SK-MEL-5 (cell line): ENCODE results near the gene POLR1C. TPM values are rescaled to one million over a fixed set of nuclear protein-coding genes. Genes with fewer than 3 reads are reported as not detected.
"Not testable (repeated sequence)": the region's sequence is repeated elsewhere in the genome, so short reads cannot be mapped to it uniquely, and the experiment has no call there.

Experiments
- DNase-seq: peaks from one replicate; pipeline ENCODE4 v3.0.0-alpha.2; 2016; ENCODE audit warnings: low read depth, low spot score
- in situ Hi-C: cut with HindIII; loops from 2 replicates; pipeline ENCODE4 v1.10.0; 2016; ENCODE audit warnings: low sequenced_read_pairs, high pct_unique_total_duplicates, low pct_unique_long_range_greater_than_20kb
- total RNA-seq: library from RNA; depleted of rRNA; stranded (reverse); fragments of >200 nt; shearing (Covaris generic); gene quantifications from 2 replicates; pipeline ENCODE4 v1.2.3, GENCODE V29; 2014

POLR1C gene
- total RNA-seq, 1 experiment from 2014 or later = 47.5 TPM

DNA sequence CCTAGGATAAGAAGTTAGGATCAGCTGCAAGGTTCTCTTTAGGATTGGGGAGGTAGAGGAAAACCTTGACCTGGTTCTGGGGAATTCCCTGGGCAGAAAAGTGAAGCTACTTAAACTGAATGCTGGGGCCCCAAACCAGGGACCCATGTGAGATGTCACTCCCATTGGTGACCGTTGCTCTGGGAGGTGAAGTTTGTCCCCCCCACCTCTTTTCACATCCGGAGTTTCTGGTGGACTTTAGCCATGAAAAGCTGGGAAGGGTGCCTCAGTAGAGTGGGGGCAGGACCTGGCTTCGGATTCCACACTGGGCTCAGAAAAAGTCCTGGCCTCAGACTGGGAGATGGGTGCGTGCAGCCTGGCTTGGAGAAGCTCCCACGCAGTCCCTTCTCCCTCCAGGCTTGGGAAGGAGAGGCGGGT is 26.4 kb upstream of the POLR1C start:
- no peak for DNase-seq
- in situ Hi-C loops = no loop called here

DNA sequence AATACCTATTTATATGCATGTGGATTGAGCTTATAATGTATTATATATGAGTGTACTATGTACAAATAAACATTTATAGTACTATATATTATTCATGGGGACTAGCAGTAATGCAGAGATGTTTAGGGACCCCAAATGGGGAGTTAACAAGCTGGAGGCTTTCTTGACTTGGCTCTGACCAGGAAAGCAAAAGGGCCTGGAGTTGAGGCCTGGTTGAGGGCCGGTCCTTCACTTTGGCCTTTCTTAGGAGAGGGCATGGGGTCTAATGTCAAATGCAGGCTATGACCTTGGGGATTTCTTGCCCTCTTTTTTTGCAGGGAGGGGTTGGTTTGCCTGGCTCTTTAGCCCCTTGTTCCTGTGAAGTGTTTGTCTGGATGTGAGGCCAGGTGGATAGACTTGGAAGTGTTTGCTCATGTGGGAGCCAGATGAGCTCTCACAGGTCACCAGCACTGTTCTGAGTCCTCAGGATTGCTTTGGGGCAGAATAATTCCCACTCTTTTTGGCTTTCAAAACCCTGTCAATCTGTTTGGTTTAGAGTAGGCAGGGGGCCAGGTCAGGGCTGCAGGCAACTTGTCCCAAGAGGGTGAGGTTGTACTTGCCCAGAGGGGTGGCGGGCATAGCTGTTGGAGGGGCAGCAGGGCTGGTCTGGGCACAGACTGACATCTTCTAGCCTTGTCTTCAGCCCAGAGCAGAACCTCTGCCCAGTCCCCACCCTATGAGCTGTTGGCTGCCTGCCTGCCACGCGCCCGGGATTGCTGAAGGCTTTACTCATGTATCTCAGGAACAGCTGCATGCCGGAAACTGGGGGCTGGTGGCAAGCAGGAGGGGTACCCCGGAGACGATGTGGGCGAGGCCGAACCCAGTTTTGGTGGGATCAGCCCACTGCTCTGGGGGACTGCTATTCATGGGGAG is 24.9 kb upstream of the POLR1C start:
- in situ Hi-C loops = no loop called here
- no peak for DNase-seq

DNA sequence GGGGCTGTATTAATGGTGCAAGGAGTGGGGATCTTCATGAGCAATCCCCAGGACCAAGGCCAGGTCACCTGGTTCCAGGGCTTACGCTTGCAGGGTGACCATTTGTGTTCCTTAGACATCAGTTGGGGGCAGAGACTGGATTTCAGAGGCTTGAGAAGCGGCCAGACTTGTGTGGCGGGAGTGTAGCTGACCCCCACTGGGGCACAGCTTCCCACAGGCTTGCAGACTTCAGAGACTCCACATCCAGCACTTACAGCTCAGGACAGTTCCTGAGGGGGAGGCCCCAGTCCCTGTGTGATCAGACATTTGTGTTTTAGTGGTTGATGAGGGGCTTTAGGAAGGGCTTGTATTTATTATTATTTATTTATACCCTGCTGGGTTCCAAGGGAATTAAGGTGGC is 24.2 kb upstream of the POLR1C start:
- no peak for DNase-seq
- in situ Hi-C loops = no loop called here

DNA sequence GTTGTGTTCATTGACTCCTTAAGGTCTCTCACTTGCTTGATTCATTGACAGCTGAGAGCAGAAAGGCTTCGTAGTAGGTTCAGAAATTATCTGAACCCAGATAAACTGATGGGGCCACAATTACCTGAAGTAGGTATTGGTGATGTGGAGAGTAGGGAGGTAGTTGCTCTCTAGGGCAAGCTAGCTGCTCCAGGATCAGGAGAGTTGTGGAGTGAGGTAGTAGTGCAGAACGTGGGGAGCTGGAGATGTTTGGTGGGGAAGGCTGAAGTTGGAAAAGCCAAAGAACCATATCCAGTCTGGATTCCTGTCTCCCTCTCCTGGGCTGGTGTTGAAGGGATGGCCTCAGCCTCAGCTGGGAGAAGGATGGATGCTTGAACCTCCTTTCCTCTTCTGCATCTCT is 23.7 kb upstream of the POLR1C start:
- in situ Hi-C loops = no loop called here
- no peak for DNase-seq

DNA sequence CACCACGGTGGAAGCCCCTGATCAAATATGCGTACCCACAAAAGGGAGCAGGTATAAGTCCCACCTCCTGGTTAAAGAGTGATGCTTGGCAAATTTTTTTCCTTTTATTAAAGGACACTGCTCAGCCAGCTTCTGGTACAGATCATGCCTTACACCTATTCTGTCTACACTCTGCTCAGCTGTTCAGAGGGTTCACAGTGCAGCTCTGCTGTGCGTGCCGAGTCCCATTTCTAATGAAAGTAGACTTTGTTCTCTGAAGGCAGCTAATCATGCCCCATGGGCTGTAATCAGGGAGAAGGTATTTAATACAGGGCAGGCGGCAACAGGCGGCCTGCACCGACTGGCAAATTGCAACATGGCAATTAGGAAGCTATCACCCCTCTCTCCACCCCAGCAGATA is 23.1 kb upstream of the POLR1C start:
- peak; percentile 34 for DNase-seq
- in situ Hi-C loops = no loop called here

DNA sequence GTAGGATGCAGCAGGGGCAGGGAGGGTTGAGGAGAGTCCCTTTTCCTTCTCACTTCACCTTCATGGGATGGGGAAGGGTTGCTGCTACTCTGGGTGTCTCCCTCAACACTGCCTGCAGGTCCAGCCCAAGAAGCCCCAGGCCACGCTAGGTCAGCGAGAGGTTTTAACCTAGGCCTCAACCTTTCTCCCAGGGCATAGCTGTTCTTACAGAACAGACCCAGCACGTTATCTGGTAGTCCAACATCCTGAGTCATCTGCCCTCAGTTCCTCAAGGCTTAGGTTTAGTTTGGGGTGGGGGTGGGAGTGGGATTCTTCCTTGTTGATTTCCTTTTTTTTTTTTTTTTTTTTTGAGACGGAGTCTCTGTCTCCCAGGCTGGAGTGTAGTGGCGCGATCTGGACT is 22.6 kb upstream of the POLR1C start:
- DNase-seq = no peak
- in situ Hi-C loops = no loop called here

DNA sequence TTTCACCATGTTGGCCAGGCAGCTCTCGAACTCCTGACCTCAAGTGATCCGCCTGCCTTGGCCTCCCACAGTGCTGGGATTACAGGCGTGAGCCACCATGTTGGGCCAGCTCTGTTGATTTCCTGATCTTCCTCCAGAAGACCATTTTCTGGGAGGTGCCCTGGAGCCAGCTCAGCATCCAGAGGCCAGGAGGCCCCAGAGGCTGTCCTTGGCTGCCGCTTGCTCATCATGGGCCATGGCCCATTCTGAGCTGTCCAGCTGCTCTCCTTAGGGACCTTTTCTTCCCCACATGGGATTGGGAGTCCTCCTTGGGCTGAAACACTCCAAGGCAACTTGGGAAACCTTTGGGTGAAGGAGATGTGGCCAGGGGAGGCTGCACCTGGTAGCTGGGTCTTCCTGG is 22.1 kb upstream of the POLR1C start:
- no peak for DNase-seq
- in situ Hi-C loops = no loop called here

DNA sequence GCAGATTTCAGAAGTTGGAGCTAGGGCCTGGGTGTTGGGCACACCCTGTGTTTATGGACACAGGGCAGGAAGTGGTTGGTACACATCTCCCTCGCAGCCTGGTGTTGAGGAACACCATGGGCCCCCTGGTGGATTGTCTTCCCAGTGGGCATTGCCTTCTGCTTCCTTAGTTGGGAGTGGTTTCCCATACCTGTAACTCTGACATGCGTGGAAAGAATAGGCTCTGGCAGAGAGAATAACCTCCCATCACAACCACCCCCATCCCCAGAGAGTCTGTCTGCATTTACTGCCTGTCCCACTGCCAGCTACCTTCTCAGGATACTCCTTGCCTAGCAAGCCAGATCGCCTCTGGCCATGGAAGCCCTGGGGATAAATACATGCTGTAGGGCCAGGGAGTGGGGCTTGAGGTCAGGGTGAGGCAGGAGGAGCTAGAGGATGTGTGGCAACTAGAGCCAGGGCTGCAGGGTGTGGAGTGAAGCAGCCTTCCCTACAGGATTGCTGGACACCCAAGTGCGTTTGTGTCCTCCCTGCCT is 21.4 kb upstream of the POLR1C start:
- DNase-seq = peak; percentile 15
- in situ Hi-C loops = no loop called here

DNA sequence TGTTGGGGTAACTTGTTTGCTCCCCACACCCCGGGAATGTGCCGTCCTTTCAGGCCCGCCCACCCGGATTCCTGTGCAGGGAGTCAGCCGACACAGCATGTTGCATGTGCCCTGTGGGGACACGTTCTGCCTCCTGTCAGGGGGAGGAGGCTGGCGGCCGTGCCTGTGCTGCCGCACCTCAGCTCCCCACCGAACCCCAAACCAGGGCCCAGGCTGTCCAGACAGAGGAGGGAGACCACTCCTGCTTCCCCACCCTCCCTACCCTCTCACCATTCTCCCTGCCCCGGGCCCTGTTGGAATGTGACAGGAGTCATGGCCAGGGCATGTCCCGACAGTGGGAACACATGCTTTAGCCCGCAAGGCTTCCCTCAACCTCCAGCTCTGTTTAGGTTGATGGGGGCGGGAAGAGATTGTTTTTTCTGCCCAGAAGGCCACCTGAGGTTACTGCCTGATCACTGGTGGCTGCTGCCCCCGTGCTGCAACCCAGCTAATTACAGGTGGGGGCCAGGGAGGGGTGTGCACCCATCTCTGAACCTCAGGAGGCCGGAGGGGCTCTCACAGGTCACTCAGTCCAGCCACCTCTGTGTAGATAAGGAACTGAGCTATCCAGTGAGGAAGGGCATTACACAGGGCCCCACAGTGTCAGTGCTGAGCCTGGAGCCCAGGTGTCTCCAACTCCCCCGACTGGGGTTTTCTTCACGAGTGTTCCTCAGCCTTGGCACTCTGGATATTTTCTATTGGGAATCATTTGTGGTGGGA is 20.3 kb upstream of the POLR1C start:
- DNase-seq = peak; percentile 31
- in situ Hi-C loops = no loop called here

DNA sequence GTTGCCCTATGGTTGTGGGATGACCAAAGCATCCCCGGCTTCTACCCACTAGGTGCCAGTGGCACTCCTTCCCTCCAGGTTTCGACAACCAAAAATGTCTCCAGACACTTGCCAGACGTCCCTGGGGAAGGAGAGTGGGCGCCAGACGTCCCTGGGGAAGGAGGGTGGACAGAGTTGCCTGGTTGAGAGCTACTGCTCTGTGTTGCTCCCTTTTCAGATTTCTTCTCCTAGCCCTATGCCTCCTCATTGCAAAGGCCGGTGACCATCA is 19.8 kb upstream of the POLR1C start:
- in situ Hi-C loops = no loop called here
- DNase-seq = no peak

DNA sequence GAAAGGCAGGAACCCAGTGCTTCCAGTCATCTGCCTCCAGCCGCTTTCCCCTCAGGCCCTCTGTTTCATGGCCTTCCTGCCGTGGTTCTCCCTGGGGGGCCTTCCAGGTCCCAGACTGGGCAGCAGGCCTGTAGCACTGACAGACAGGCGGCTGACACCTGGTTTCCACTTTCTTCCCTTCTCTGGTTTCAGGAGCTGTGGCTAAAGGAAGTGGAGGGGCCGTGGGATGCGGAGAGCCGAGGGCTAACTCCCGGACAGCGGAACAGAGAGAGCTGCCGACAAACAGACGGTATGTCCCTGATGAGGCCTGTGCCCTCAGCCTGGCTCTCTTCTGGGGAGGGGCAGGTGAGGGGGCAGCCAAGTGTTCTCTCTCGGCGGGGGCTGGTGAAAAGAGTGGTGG is 19.2 kb upstream of the POLR1C start:
- in situ Hi-C loops = no loop called here
- DNase-seq = no peak

DNA sequence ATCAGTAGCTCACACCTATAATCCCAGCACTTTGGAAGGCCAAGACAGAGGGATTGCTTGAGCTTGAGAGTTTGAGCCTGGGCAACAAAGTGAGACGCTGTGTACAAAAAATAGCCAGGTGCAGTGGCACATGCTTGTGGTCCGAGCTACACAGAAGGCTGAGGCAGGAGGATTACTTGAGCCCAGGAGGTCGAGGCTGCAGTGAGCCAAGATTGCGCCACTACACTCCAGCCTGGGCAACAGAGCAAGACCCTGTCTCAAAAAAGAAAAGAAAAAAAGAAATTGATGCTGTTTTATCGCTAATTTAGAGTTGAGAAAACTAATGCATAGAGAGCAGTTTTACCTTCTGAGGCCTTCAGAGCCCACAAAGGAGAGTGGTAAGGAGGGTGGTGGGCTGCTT is 18.6 kb upstream of the POLR1C start:
- in situ Hi-C loops, DNase-seq: not testable (repeated sequence)

DNA sequence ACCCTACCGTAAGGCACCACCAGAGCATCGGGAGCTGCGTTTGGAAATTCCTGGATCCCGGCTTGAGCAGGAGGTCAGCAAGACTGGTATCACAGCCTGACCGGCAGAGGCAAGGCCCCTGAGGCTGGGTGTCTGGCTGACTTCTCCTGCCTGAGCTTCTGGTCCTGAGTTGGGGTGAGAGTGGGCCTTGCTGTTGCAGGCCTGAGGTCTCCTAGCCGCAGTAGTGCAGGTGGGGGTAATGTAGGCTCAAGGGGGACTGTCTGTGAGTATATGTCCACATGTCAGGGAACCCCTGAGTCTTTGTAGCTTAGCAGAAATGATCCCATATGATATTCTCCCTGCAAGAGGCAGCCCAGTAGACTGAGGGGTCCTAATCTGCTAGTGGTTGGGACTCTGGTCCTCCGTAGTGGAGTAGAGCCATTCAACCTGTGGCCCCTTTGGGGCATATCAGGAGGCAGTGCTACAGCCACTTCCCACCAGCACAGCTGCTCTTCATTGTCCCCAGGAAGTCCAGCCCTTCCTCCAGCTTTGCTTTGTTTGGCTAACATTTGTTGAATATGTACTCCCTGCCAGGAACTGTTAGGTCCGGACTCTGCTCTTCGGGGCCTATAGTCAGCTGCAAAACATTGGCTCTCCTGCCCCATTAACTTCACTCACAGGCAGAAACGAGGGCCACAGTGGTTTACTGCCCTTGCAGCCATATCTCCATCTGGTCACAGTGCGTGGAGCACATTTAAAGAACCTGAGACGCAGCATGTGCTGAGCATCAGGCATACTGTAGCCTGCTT is 17.7 kb upstream of the POLR1C start:
- in situ Hi-C loops = no loop called here
- DNase-seq = no peak

DNA sequence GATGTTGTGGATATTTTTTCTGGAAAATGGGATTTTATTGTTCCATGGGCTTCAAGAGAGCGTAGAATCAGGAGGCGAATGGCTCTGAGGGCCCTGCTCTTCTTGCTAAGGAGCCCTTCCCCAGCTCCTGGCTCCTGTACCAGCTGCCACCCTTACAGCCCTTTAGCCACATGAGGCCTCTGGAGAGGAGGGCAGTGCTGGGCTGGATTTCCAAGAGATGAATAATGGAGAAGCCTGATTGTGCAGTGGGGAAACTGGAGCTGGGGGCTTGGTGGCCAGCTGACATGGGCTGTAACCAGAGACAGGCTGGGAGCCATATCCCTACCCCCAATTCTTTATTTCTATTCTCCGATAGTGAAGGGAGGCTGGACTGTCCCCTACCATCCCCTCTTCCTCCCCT is 16.0 kb upstream of the POLR1C start:
- in situ Hi-C loops = no loop called here
- no peak for DNase-seq

DNA sequence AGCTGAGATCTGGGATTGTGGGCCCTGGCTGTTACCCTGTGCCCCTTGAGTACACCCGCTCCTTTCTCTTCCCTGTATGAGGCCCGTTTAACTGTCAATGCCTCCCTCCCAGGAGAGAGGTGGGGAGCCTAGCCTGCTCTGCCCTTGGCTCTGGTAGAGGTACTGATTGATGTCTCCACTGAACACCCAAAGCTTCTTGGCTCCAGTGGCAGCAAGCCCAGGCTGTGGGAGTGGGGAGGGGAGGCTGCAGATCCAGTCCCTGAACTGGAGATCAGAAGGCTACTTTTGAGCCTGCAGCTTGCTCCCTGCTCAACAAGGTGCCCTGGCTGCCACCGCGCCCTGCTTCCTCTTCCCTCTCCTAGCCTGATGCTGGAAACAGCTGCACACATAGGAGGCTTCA is 14.2 kb upstream of the POLR1C start:
- in situ Hi-C loops = no loop called here
- no peak for DNase-seq

DNA sequence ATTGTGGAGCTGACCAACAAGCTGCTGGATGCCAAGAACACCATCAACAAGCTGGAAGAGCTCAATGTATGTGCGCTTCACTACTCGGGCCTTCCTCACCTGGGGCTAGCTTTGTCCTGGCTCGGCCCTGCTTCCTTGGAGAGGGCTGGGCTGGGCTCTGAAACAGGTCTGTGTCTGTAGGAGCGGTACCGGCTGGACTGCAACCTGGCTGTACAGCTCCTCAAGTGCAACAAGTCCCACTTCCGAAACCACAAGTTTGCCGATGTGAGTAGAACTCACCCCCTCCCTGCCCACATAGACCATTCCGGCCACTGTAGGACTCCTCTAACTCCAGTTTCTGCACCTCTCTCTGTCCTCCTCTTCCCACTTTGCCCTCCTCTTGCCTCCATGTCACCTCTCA is 13.4 kb upstream of the POLR1C start:
- no peak for DNase-seq
- in situ Hi-C loops = no loop called here

DNA sequence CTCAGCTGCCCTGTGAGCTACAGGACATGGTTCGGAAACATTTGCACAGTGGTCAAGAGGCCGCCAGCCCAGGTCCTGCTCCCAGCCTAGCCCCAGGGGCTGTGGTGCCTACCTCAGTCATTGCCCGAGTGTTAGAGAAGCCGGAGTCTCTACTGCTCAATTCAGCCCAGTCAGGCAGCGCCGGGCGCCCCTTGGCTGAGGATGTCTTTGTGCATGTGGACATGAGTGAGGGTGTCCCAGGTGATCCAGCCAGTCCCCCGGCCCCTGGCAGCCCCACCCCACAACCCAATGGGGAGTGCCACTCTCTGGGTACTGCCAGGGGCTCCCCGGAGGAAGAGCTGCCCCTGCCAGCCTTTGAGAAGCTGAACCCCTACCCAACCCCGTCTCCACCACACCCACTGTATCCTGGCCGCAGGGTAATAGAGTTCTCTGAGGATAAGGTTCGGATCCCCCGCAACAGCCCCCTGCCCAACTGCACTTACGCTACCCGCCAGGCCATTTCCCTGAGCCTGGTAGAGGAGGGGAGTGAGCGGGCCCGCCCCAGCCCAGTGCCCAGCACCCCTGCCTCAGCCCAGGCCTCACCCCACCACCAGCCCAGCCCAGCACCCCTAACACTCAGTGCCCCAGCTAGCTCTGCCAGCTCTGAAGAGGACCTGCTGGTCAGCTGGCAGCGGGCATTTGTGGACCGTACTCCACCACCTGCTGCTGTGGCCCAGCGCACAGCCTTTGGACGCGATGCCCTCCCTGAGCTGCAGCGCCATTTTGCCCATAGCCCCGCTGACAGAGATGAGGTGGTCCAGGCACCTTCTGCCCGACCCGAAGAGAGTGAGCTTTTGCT is 11.9 kb upstream of the POLR1C start:
- in situ Hi-C loops = no loop called here
- no peak for DNase-seq
